Hematopoietic multipotent progenitor cell treated with erythropoietin and hydrocortisone succinate and interleukin-3 and kit ligand, for 6 days (in vitro differentiated cells): Measurements from ENCODE around the gene TEX35.

Experiments
- DNase-seq: peaks from one replicate; pipeline ENCODE4 v3.0.0-alpha.2; 2015

TEX35 gene

DNA sequence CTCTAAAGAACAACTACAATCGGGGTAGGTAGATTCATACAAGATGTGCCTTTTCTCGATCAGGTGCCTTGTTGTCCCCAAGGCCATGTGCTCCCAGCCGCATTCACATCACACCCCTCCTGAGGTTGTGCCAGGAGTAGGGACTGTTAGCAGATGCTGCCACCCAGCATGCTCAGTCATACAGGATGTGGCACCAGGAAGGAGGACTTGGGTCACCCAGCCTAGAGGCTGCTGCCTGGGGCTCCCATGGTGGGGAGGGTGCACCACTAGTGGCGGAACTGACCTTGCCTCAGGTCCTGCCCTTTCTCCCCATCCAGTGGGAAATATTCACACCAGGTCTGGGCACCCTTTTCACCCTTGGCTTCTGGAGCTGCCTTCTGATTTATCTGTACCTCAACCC is 8.3 kb downstream of the TEX35 start:
- DNase-seq: no peak

DNA sequence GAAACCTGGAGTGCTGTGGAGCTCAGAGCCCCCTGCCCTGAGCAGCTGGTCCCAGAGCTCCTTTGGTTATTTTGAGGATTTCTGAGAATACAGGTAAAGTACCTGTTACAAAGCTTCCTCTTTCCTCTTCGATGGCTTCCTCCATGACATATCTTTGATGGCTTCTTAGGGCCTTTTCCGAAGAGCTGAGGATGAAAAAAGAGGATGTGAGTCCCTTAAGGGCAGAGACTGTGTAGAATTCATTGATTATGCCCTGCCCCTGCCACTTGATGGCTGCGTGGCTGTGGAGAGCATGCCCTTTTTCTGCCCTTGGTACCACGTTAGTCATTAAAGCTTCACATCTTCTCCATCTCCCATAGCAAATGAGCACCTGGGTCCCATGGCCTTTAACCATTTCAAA is 14.2 kb downstream of the TEX35 start:
- DNase-seq: no peak

DNA sequence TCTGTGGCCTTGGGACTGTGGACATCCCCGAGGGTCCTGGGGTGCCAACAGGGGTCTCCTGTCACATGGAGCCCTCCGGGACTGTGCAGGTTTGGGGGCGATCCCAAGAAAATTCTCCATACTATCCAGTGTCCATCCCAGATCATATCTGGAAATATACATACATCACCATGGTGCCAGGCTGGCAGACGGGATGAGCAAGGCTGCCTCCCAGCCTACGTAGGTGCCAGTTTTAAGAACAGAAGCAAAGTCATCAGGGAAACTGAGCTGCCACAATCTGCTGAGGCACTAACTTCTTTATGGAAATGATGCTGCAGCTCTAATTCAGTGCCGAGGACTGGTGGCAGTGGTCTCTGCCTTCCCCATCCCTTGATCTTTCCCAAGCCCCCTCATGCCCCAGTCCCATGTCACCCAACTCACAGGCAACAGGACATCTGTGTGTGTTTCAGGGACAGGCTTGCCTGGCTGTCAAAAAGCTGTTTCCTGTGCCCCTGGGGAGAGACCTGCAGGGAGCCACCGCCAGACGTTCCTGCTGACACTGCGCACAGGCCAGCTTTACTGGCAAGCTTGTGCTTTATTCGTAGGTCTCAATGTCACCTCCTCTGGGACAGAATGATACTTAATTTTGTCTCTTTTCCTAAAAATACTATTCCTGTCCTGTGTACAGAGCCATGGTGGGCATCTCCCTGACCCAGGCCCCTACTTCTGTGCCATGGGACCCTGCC is 15.5 kb downstream of the TEX35 start:
- DNase-seq: no peak

DNA sequence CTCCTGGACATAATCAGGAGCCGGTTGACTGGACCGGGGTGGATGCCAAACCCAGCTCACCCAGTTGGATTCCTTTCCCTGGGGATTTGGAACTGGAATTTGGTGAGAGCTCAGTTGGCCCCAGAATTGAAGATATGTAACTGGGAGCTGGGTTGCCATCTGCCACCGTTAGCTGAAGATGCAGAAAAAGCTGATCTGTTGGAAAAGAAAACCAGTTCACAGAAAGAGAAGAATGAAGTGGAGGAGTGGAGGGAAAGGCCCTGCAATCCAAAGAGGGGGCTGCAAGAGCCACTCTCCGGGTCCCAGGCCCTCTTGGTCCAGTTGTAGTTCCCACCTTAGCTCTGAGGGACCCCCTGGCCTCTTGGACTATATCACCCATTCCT is 16.0 kb downstream of the TEX35 start:
- DNase-seq: no peak

DNA sequence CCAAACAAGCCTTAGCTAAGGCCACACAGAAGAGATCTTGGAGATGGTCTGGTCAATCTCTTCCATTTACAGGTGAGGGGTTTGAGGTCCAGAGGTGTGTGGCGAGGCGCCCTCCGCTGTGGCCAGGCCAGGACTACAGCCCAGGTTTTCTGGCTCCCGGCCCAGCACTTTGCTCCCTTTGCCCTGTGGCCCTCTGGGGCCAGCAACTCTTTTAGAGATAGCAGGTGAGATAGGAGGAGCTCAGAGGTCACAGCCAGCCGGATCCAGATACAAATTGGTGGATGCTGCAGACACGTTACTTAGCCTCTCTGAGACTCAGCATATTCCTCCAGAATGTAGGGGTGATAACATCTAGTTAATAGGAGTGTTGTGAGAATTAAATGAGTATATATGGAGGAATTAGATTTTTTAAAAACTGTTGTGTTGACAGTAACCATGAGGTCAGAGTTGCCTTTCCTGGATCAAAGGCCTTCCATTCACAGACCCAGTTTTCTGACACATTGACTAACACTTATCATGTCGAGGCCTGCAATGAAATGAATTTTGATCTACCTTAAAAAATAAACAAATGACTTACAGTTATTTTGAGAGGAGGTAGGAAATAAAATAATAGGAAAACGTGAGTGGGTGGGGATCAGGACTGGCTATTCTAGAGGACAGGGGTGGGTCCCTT is 16.6 kb downstream of the TEX35 start:
- DNase-seq: no peak

DNA sequence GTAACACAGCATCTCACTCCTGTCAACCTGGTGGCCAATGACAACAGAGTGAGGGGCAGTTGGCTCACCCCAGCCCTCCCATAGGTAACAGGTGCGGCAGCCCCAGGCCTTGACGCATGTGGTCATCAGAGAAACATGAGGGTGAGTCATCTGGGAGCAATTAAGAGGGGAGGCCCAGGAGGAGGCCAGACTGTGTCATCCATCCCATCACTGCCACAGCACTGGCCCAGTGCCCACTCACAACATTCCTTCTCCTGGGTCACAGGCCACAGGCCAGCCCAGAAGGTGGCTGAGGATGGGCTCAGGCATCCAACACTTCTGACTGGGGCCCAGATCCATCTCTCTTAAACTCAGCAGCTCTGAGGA is 17.1 kb downstream of the TEX35 start:
- DNase-seq: no peak

DNA sequence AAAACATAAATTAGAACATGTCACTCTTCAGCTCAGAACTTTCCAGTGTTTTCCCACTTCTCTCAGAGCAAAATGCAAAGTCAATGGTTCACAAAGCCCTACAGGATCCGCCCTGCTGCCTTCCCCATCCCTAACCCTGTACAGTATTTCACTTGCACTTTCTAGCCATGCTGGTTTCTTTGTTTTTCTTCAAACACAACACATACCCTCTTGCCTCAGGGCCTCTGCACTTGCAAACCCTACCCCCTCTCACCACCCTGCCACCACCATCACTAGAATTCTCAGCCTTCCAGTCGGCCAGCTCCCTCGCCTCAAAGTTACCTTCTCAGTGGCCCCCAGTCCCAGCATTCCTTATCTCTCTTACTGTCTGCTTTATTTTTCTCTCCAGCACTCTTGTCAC is 17.6 kb downstream of the TEX35 start:
- no peak for DNase-seq

DNA sequence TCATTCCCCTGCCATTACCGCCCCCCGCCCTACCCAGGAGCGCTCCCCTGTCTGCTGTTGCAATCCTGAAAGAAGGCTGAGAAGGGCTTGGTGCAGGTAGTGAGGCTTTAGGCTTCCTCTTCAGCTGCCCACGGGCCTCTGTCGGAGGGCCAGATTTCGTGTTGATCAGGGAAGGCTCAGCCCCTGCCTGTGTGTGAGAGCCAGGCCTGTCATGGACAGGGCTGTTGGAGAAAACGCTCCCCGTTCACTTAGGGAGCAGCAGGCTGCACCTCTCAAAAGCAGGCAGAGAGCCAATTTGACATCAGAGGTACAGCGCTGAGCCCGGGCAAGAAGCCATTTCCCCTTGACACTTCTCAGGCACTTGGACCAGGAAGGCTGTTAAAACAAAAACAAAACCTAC is 19.0 kb downstream of the TEX35 start:
- DNase-seq: no peak

DNA sequence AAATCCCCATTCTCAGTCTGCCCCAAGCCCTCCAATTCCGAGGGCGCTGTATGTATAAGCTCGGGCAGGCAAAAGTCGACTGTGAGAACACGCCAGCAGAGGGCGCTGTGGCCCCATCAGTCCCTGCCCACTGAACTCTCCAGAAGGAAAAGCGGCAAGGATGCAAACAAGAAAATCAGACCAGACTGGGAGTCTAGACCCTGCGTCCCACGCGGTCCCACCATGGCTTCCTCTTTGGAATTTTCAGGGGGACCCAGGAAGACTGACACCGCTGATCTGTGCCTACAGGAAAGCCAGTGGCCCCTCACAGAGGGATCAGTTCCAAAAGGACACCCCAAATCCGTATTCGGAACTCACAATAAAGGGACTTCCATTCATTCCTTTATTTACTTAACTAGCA is 19.5 kb downstream of the TEX35 start:
- DNase-seq: peak; percentile 90

DNA sequence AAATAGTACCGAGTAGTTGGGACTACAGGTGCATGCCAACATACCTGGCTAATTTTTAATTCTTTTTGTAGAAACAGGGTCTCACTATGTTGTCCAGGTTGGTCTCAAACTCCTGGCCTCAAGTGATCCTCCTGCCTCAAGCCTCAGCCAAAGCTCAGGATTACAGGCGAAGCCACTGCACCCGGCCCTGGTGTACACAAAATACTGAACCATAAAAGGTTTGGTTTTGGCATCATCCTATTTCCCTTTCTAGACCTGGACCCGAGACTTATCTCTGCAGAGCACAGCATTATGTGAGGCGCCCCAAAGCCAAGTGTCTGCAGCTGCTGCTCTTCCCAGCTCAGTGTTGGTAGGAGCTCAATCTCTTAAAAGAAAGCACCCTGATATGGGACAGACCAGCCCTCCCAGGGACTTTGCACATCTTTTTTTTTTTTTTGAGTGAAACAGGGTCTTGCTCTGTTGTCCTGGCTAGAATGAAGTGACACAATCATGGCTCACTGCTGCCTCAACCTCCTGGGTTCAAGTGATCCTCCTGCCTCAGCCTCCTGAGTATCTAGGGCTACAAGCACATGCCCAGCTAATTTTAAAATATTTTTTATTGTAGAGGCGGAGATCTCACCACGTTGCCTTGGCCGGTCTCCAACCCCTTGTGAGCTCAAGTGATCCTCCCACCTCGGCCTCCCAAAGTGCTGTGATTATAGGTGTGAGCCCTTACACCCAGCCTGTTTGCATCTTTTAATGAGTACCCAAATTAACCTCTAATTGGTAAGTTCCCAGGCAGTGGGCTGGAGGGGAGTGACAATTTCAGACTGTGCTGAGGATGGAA is 20.4 kb downstream of the TEX35 start:
- peak; percentile 33 for DNase-seq

DNA sequence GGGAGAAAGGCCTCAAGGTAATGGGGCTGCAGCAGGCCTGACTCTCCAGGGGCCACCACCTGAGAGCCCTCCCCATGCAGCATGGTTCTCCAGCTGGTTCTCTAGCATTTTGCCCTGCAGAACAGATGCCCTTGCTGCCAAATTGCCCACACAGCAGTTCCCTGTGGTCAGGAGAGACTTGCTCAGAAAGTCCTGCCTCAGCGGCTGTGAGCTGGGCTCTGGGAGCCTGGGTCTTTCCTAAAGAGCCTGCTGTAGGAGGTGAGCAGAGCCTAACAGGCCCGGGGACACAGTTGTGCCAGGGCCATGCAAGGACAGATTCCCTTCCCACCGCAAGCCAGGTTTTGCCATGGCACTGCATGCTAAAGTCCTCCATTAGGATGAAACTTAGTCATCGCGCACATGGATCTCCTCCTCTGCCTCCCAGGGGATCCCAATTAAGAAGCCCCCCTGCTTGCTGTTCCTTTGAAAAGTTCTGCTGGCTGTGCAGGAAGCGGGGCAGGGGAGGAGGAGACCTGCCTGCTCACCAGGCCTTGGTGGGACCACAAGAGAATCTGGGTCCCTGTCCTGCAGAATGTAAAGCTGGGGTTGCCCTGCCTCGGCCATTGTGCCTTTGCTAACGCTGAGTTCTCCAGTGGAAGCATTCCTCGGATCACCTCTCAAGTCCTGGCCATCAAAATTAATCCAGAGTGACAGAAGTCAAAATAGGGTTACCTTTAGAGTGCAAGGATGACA is 21.4 kb downstream of the TEX35 start:
- no peak for DNase-seq

DNA sequence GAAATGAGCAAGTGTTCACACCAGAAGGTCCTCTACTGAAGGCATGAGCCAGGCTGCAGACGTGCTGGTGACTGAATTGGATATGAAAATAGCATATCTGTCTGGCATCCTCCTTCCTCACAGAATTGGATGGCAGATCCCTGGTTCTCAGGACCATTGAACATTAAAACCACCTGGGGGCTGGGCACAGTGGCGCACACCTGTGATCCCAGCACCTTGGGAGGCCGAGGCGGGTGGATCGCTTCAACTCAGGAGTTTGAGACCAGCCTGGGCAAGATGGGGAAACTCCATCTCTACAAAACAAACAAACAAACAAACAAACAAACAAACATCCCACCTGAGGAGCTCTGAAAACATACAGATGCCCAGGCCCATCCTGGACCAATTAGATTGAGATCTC is 23.4 kb downstream of the TEX35 start:
- DNase-seq: no peak

DNA sequence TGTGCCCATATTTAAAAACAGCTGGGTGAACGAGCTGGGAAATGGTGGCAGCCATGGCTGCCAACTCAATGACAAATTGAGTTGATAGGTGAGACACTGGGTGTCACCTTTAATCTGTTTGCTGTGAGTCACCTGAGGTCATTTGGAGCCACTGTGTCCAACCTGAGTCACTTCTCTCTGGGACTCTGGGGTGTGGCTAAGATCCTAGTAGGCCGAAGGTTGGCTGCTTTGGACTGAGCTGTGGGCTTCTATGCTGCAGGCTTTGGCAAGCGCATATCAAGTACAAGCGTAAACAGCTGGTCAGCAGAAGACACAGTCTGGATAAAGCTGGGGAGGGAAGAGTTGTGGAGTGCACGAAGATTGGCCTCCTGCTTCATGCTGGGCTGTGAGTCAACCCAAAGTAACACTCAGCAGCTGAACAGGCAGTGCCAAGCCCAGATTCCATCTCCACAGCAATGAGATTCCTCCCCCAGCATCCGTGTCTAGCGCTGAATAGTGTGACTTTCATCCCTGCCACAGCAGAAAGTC is 24.0 kb downstream of the TEX35 start:
- DNase-seq: peak; percentile 16

DNA sequence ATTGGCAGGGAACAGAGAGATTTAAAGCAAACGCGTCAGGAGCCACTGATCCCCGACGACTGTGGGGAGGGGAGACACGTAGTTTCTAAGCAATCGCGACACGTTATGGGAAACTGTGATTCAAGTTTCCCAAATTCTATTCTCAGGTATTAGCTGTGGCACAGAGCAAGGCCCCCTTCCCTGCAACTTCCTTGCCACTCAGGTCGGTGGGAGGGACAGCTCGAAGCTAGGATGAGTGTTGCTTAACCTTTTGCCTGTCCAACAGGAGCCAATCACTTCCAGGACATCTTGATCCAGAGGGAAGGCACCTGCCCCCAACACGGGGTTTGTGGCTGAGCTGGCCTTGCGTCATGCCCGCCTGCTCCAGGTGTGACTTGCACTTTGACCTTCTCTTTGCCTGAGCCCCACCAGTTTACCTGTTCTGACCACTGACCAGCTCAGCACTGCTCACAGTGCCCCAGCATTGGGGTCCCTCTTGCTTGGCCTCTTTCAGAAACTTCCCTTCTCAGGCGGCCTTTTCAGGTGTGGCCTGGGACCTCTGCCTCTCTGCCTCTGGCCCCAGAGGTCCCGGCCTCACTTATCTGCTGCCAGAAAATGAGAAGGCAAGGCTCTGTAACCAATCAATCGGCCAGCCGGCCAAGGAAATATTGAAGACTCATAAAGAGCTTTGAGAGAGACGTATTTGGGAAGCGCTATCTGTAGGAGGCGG is 24.6 kb downstream of the TEX35 start:
- DNase-seq: no peak

DNA sequence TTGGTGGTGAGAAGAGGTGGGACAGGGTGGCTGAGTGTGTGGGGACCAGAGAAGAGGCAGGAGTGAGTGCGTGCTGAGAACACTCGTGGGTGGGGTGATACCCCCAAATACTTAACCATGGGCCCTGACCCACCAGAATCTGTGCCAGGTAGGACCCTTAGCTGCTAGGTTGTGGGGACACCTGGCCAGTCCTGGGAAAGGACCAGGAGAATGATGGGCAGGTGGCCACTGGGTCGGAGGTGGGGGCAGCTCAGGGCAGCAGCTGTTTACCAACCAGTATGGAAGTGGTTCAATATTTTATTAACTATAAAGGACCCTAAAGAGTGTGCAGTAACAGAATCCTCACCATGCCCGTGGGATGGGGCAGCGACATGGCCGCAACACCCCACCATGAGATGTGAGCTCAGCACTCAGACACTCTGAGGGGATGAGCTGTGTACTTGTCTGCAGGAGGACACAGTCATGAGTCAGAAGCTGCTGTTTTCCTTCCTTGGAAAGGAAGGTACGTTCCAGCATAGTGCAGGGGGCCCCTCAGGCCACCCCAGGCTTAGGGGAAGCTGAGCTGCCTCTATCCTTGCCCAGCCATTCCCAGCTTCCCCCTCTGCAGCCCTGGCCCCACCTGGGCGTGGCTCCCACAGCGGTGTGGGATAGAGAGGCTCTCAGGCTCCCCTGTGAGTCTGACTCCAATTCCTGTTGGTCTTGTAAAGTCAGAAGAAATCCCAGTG is 25.4 kb downstream of the TEX35 start:
- no peak for DNase-seq

DNA sequence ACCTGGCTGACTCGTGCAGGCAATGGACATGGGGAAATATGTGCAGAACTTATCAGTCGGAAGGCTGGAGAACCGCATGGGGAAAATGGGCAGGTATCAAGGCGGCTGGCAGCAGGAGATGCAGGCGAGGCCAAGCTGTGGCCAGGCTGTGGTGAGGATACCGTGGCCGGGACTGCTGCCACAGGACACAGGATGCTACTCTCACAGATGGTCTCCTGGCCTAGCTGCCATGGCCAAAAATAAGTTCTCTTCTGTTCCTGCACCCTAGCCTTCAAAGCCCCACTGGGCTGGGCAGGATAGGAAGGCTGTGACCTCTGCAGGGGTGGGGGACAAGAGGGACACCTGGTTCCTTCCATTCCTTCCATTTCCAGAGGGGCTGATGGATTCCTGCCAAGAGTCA is 26.4 kb downstream of the TEX35 start:
- DNase-seq: no peak

DNA sequence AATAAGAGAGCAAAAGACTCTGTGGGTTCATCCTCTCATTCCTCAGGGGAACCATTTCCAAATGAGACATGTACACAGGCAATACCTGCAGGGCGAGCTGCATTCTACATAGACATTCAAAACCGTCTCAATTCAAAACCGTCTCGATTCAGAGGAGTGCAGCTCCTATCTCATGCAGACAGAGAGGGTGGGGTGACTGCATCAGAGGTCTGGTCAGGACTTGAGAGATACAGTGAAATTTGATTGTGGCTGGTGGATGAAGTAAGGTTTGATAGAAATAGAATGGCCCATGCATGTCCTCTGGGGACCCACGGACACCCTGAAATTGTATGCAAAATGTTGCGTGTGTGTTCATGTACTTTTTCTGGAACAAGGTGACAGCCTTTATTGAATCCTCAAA is 27.3 kb downstream of the TEX35 start:
- peak; percentile 92 for DNase-seq

DNA sequence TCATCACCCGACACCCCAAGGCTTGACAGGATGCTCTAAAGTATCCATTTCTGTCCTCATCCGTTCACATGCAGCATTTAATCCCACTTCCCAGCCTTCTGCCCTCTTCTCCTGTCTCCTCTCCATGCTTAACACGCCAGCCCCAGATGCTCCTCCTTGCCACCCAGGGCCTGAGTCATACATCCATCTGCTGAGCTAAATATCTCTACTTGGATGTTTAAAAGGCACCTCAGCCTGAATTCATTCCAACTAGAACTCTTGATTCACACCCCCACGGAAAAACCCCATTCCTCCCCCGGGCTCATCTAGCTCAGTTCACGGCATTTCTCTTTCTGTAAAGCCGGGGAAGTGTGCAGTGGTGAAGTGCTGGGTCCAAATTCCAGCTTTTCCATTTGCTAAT is 27.7 kb downstream of the TEX35 start:
- peak; percentile 44 for DNase-seq

DNA sequence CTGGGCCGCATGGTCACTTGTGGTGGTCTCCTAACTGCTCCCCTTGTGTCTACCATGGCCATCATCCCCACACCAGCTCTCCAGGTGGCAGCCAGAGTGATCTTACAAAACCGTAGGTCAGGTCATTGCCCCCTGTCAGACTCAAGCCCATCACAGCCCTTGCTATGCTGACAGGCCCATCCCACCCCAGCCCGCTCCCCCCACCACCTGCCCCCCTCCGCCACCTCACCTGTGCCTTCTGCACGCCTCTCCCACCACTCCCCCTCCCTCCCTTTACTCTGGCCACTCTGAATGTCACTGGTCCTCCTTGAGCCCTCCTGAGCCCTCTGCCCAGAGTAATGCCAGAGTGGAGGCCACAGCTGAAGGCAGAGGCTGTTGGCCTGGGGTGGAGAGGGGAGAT is 28.5 kb downstream of the TEX35 start:
- DNase-seq: no peak

DNA sequence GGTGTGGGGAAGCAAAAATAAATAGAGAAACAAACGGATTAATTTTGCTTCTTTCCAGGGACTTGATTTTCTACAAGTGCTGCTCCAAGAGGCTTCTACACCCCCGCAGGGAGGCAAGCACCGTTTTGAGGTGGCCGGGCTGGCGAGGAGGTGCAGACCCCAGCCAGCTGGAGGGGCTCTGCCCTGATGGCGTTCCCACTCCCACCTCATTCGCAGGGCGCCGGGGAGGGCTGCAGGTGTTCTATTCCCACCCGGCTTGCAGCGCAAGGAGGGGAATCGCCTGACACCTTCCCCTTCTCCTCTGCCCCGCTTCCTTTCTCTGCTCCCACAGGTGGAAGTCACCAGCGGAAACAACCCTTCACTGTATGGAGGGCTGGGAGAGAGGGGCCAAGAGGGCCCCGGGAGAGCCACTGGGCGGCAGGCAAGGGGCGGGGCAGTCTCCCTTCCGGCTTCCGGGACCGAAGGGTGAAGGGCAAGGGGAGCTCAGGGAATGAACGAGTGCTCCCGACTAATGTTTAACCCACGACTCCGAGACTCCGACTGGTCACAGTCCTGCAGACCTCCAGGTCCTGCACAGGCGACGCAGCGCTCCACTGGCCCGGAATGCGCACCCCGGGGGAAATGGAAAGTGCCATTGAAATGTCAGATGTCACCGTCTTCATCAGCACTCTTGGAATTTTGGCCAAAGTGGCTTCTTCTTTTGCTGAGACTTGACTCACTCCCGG is 29.1 kb downstream of the TEX35 start:
- DNase-seq: peak; percentile 71
